GM18505 (cell line): ENCODE measurements around the gene CLRN3.

Source experiments
- ATAC-seq: cut with Tn5 transposase; IDR thresholded peaks from one replicate; pipeline ENCODE4 v1.9.1; 2021; ENCODE audit not compliant: unreplicated experiment
- POLR2A ChIP-seq: IDR thresholded peaks from 4 replicates; pipeline ENCODE4 v1.6.1; 2011; ENCODE audit warnings: borderline replicate concordance; ENCODE audit not compliant: insufficient read depth, insufficient read length; ENCODE audit errors: extremely low read depth

CLRN3 gene

DNA sequence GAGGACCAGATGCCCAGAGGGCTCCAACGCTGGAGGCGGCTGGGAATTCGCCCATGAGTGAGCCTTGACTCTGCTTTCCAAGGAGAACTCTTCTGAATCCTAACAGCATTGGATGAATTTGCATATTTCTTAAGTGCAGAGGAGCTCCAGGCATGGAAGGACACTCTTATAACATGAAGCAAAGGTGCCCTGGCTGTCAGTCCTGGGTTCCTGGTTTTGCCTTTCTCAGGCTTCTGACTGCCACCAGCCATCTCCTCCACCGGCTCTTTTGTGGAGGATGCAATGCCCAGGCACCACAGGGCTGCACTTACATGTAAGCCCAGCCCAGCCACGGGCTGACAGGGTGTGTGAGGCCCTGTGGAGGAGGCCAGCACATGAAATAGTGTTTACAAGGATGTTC lies 8.2 kb downstream of the CLRN3 start:
- no peak for ATAC-seq

DNA sequence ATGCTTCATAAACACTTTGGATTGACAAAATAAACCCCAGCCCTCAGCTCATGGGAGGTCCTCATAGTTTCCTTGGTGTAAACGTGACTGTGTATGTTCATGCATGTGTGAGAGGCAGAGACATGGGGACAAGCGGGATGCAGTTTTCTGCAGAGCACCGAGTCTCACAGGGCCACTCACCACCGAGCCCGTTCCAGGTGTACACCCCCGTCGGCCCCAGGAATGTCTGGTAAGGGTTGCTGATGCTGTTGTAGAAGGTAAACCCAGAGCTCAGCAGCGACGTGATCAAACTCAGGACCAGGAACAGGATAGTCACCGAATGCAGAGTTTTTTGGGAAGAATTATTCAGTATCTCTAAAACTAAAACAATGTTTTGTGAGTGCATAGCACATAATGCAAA lies 9.2 kb downstream of the CLRN3 start:
- no peak for TF ChIP-seq POLR2A
- no peak for ATAC-seq

More for the DNA sequence above, 8.2 kb downstream of the CLRN3 start:
- TF ChIP-seq POLR2A = no peak

DNA sequence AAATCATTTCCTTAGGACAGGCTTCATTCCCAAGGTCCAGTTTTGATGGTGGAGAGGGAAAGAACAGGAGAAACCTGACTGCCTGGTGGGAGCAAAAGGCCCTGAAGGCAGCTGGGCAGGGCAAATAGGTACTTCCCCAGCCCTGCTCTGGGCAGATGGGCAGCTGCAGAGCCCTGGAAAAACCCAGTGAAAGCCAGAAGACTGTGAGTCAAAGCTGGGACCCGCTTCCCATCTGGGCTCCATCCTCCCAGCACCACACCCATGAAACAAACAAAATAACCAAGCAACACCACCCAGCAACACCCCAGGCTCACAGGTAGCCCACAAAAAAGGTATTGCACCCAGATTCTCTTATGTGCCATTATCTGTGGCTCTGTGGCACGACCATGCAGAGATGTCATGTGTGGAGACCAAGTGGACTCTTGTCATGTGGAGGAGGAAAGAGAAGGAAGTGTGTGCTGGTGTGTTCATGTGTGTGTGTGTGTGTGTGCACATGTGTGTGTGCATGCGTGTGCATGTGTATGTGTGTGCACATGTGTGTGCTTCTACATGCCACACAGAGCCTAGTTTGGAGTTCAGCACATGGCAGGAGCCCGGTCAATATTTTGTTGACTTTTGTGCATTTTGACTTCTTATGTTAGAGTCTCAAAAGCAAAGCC lies 9.8 kb downstream of the CLRN3 start:
- ATAC-seq = no peak
- no peak for TF ChIP-seq POLR2A

DNA sequence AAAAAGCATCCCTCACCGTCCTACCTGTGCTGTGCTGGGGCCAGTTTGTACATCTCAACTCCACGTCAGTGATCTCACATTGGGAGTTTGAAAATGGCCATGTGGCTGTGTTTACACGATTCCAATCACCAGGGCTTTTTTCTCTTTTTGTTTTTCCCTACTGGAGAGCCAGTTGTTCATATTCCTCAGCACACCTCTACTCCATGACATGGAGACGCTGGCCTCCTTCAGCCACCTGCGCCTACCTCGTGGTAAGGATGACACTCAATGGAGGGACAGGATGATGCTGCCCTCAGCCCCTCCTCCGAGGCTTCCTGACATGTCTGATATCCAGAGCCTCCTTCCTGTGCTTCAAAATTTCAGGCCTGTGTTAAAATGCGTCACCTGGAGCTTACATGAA lies 10.3 kb downstream of the CLRN3 start:
- TF ChIP-seq POLR2A = no peak
- ATAC-seq = no peak

DNA sequence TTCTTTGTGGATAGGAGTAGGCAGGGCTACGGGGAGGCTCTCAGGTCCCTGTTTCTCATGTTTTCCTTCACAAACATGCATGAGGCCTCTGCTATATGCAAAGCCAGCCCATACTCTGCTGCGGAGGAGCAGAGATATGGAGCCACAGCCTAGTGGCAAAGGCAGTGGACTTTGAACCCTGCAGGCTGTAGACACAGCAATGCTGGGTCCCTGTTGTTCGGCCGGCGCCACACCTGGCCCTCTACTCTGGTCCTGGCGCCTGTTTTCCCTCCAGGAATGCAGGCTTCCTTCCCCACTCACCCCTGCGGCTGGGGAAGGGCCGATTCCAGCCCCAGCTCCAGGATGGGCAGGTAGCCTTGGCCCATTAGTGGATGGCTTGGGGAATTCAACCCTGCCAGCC lies 11.5 kb downstream of the CLRN3 start:
- TF ChIP-seq POLR2A = no peak
- ATAC-seq = no peak

DNA sequence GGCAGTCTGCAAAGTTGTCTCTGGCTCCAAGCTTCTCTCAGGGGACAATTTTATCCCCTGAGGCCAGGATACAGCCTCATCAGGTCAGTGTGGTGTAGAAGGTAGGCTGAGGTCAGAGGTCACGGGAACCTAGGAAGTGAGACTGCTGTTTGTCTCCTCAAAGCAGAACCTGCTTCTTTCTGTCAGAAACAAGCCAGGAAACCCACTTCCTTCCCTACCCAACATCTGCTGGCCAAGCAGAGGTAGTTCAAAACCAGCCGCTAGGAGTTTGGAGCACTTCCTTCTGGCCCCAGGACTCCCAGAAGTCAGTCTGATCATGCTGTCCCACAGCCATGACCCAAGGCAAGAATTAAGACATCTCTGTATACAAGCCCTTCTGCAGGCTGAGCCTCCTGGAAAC lies 12.2 kb downstream of the CLRN3 start:
- no peak for ATAC-seq
- TF ChIP-seq POLR2A = no peak

DNA sequence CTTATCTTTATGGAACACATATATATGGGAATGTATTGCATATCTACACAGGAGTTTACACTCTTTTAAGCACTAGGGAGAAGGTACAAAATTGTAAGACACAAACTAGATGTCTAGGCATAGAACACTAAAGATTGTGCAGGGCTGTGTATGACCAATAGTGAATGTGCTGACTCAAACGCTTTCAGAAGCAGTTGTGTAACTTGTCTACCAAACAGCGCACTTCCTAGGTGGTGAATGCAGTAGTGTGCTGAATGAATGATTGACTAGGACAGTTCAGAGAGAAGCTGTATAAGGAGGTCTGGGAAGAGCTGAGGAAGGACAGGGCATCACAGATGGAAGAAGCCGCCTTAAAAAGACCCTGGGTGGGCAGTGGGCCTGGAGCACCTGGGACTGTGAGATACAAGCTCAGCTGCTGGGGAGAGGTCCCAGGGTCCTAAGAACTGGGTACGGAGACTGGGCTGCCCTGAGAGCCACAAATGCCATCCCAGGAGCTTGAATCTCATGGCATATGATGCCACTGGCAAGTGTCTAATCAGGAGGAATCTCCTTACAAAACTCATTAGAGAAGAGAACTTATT lies 14.2 kb downstream of the CLRN3 start:
- no peak for TF ChIP-seq POLR2A

DNA sequence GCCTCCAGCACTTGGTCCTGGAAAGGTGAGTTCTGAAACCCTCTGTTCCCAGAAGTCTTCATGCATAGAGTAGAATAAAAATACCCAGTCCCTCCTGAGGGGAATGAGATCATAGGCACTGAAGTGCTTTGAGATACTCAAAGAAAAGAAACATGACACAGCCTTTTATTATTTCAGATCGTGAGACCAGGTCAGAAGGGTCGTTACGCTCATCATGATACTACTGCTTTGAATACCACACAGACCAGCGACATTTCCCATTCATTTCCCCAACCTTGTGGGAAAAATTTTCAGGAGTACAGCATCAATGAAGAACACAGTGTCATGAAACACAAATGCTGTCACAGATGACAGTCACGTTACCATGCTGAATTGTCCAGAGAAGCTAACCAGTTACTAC lies 15.0 kb downstream of the CLRN3 start:
- ATAC-seq = no peak
- TF ChIP-seq POLR2A = no peak

More for the DNA sequence above, 14.2 kb downstream of the CLRN3 start:
- ATAC-seq = no peak

DNA sequence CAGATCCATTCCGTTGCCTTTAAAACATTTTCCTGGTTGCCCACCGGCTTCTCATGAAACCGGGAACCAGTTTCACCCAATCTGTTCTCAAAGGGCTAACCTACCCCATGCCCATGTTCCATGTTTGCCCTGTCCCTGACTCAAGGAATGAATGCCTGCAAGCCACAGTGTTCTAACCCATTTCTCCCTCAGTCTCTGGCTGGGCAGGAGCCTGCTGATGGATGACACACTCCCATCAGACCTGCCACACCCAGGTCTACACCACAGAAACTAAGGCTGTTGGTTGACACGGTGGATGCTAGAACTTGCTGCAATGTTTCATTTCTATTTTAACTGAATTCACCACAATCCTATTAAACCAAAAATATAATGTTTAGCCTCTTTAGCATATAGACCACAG lies 15.6 kb downstream of the CLRN3 start:
- ATAC-seq = no peak
- no peak for TF ChIP-seq POLR2A

DNA sequence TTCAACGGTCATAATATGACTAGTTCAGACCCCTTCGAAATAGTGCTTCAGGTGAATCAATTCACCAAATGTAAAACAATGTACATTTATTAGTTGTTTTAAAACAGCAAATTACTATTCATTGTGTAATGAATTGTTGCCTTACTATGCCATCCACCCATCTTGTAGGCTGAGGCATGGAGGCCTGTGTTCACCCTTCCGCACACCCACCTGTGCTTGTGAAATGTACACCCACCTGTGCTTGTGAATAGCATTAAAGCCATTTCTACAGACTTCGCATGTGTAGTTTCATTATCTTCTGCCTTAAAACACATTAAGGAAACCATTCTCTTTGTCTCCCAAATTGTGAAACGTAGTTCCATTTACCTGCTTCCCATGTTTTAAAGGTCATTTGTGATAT lies 16.8 kb downstream of the CLRN3 start:
- TF ChIP-seq POLR2A = no peak
- ATAC-seq = no peak

DNA sequence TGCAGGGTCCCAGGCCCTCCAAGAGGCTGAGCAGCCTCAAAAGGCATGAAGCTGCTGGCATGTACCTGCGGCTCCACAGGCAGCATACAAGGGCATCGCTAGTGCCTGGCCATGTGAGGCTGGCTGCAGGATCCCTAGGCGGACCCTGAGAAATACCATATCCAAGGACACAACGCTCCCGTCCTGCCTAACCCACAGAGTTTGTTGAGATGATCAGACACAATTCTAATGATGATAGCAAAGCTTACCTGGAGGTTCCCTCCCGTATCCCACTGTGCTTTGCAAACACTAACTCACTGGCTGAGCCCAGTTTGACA lies 17.3 kb downstream of the CLRN3 start:
- no peak for ATAC-seq
- no peak for TF ChIP-seq POLR2A

DNA sequence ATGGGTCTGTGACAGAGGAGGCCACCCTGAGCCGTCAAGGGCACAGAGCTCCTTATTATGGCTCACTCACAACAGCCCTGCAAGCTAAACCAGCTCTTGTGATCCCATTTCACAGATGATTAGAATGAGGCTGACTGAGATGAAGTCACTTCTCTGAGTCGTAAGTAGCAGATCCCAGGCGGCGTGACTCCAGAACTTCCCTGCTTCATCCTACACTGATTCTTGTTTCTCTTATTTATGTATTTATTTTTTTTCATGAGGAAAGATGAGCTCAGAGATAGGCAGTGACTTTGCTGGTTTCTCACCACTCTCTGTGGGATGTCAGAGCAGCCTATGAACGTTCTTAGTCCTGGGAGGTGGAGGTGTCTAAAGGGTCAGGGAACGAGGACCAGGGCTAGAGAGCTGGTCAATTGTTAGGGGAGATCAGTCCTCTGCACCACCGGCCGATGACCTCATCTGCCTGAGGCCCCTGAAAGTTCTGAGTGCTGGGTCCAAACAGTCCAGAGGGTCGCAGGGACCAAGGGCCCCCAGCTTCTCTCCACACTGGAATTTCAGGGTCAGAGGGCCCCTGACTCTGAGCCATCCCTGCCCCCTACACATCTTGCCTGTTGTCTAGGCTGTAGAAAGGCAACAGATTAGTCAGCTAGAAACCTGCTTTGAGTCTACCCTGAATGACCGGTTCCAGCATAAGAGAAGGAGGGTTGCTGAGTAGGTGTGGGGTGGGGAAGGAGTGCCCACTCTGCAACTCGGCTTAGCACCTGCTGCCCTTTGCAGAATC lies 17.9 kb downstream of the CLRN3 start:
- TF ChIP-seq POLR2A = no peak
- no peak for ATAC-seq

DNA sequence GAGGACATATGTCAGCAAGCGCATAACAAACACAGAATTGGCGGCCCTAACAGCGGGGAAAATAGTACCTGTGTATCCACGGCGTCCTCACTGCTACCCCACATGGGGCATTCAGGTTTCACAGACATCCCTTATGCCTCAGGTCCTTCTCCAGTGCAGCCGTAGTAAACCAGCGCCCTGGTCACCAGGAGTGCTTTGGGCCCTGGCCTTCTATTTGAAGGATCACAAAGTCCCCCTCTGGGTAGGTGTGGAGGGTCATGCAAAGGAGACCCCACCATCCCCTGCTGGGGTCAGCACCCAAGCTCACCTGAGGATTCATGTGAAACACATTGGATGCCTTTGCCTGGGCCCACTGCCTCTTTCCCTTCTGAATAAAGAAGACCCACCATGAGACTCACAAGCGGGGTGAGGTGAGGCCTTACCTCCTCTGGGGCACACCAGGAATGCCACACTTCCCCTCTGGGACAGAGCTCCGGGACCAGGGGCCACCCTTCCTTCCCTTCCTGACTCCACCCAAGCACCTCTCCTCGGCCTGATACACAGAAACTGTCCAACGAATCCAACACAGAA lies 18.8 kb downstream of the CLRN3 start:
- no peak for ATAC-seq
- no peak for TF ChIP-seq POLR2A
